ENCODE measurements around the gene AVPR2.

Gene AVPR2

DNA sequence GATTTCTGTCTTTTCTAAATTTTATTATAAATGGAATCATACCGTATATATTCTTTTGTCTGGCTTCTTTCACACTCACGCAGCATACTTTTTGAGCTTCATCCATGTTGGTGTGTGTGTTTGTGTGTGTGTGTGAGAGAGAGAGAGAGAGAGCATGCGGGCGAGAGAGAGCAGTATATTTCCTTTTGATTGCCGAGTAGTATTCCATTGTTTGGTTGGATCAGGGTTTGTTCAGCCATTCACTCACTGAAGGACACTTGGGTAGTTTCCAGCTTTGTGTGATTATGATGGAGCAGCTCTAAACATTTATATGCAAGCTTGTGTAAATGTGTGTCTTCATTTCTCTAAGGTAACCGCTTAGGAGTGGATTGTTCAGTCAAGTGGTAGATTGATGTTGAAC is 15.3 kb upstream of the AVPR2 start:
- Histone ChIP-seq H3K9me3 (ENCODE audit: low read length) (no peaks in the 10 kb centered on the region), H3K4me3 (ENCODE audit: low read depth in 1 of 2, low read length in 2 of 2) (no peak overlapping the region), H3K9ac (ENCODE audit: low read length) (no peak overlapping the region), H3K27ac (ENCODE audit: low read depth, low read length) (no peak overlapping the region), H3K4me1 (ENCODE audit: insufficient read depth, low read length) (no peaks in the 10 kb centered on the region), H3K36me3 (ENCODE audit: insufficient read depth, low read length) (no peaks in the 10 kb centered on the region), H3K27me3 (ENCODE audit: control insufficient read depth in 1 of 2, insufficient read depth in 2 of 2, low read length in 2 of 2) (peaks cover 18 to 33% of the 10 kb centered on the region in 2 donors)

DNA sequence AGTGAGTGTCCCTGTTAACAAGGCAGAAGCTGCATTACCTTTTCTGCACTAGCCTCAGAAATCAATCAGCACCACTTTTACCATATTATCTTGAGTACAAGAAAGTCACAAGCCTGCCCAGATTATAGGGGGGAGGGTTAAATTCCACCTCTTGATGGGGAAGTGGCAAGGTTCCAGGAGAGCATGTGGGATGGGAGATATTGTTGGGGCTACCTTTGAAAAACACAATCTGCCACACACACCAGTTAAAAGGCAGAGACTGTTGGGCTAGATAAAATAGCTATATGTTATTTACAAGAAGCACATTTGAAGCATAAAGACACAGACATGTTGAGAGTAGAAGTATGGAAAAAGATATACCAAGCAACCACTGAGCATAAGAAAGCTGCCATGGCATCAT is 6.6 kb upstream of the AVPR2 start:
- Histone ChIP-seq H3K9me3 (ENCODE audit: low read length) (no peaks in the 10 kb centered on the region), H3K27me3 (ENCODE audit: control insufficient read depth in 1 of 2, insufficient read depth in 2 of 2, low read length in 2 of 2) (peaks cover 5% of the 10 kb centered on the region in 2 donors), H3K4me3 (ENCODE audit: low read depth in 1 of 2, low read length in 2 of 2) (no peak overlapping the region), H3K9ac (ENCODE audit: low read length) (no peak overlapping the region), H3K4me1 (ENCODE audit: insufficient read depth, low read length) (peaks cover 13% of the 10 kb centered on the region), H3K36me3 (ENCODE audit: insufficient read depth, low read length) (no peaks in the 10 kb centered on the region), H3K27ac (ENCODE audit: low read depth, low read length) (no peak overlapping the region)

DNA sequence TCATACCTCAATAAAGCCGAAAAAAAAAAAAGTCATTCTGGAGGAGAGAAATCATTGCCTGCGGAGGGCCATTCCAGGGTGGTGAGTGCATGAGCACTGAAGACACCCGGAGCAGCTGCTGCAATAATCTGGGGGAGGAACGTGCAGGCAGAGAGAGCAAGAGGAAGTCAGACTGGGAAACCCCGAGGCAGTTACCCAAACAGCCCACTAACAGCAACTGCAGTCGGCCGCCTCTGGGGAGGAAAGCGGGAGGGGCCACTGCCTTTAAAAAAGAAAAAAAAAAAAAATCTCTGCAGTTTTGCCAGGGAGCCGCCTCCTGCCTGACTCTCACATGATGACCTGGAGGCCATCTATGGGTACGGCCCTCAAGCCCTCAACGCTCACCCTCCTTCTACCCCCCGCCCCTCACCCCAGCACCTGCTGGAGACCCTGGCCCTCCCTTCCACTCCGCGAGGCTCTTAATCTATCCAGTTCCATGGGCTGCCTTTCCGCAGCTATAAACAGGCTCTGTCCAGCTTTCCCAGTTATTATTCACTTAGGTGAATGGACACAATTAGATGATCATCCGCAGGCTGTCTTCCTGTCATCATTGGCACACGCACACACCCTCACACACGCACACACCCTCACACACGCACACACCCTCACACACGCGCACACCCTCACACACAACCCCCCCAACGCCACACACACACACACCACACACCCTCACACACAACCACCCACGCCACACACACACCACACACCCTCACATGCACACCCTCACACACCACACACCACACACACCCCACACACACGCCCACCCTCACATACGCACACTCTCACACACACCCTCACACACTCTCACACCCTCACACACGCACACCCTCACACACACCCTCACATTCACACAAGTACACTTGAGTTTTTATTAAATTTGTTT is 3.4 kb upstream of the AVPR2 start:
- Histone ChIP-seq H3K36me3 (ENCODE audit: insufficient read depth, low read length) (no peaks in the 10 kb centered on the region), H3K4me1 (ENCODE audit: insufficient read depth, low read length) (peaks cover 13% of the 10 kb centered on the region), H3K4me3 (ENCODE audit: low read depth in 1 of 2, low read length in 2 of 2) (no peak overlapping the region), H3K27me3 (ENCODE audit: control insufficient read depth in 1 of 2, insufficient read depth in 2 of 2, low read length in 2 of 2) (peaks cover 0 to 11% of the 10 kb centered on the region in 2 donors), H3K9ac (ENCODE audit: low read length) (no peak overlapping the region), H3K9me3 (ENCODE audit: low read length) (no peaks in the 10 kb centered on the region), H3K27ac (ENCODE audit: low read depth, low read length) (no peak overlapping the region)

DNA sequence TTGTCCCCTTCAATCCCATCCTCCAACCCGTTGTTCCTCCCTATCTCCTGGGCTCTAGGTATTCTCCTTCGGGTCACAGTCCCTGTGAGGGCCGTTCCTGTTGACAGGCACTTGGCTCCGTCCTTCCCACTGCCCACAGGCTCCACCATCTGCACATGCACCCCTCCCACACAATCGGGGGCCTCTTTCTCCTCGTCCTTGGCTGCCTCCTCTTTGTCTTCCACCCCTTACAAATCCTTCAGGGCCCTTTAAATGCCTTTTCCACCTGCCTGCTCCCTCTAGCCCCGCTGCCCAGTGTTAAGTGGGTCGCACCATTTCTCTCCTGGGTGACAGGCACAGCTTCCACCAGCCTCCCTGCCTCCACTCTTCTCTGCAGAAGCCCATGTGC is 2.7 kb upstream of the AVPR2 start:
- H3K27me3 ChIP-seq (ENCODE audit: control insufficient read depth in 1 of 2, insufficient read depth in 2 of 2, low read length in 2 of 2): peaks cover 0 to 17% of the 10 kb centered on the region in 2 donors

DNA sequence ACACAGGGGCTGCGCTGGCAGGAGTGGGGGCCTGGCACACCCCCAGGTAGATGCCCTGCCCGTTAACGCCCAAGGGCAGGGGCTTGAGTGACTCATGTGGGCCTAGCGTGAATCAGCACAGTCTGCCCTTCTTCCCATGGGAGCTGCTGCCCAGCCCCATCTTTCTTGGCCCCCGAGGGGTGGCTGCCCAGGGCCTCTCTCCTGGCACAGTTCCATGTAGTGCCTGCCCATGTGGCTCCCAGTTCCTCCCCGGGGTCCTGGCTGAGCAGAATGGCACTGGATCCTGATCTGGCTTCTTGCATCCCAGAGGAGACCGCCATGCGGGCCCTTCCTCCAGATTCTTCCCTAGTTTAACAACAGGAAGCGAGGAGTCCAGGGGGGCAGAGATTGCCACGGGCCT is 2.1 kb upstream of the AVPR2 start:
- H3K4me1 ChIP-seq (ENCODE audit: insufficient read depth, low read length): peaks cover 13% of the 10 kb centered on the region
- no peak overlapping the region for H3K4me3 ChIP-seq (ENCODE audit: low read depth in 1 of 2, low read length in 2 of 2)
- H3K36me3 ChIP-seq (ENCODE audit: insufficient read depth, low read length): no peaks in the 10 kb centered on the region
- peaks cover 0 to 20% of the 10 kb centered on the region in 2 donors for H3K27me3 ChIP-seq (ENCODE audit: control insufficient read depth in 1 of 2, insufficient read depth in 2 of 2, low read length in 2 of 2)
- no peaks in the 10 kb centered on the region for H3K9me3 ChIP-seq (ENCODE audit: low read length)
- H3K27ac ChIP-seq (ENCODE audit: low read depth, low read length): no peak overlapping the region
- H3K9ac ChIP-seq (ENCODE audit: low read length): no peak overlapping the region

More for the DNA sequence above, 2.7 kb upstream of the AVPR2 start:
- Histone ChIP-seq H3K4me3 (ENCODE audit: low read depth in 1 of 2, low read length in 2 of 2) (no peak overlapping the region), H3K9me3 (ENCODE audit: low read length) (no peaks in the 10 kb centered on the region), H3K4me1 (ENCODE audit: insufficient read depth, low read length) (peaks cover 13% of the 10 kb centered on the region), H3K9ac (ENCODE audit: low read length) (no peak overlapping the region), H3K27ac (ENCODE audit: low read depth, low read length) (no peak overlapping the region), H3K36me3 (ENCODE audit: insufficient read depth, low read length) (no peaks in the 10 kb centered on the region)

DNA sequence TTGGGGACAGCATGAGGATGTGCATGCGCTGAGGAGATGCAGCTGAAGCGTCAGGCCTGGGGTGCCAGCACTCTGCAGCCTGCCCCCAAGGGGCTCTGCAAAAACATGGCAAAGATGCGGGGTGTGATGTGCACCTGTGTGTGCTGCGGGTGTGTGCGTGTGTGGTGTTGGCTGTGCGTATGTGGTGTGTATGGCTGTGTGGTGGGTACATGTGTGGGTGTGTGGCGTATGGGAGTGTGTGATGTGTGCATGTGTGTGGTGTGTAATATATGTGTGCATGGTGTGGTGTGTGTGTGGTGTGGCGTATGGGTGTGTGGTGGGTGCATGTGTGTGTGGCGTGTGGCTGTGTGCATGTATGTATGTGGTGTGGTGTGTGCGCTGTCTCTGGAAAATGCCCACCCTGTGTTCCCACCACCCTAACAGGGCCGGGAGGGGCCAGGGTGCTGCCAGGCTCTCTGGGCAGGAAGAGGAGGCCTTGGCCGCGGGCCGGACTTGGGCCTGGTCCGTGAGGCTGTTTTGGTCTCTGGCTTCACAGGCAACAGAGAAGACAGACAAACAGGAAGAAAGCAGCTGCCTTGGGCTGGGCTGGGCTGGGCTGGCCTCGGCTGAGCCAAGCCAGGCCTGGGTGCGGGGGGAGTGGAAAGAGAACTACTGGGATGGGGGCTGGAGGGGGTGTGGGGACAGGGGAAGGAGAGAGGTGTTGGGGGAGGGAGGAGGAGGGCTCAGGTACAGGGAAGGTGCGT is 1.1 kb upstream of the AVPR2 start:
- Histone ChIP-seq H3K9me3 (ENCODE audit: low read length) (no peaks in the 10 kb centered on the region), H3K36me3 (ENCODE audit: insufficient read depth, low read length) (no peaks in the 10 kb centered on the region), H3K27ac (ENCODE audit: low read depth, low read length) (no peak overlapping the region), H3K4me1 (ENCODE audit: insufficient read depth, low read length) (peaks cover 13% of the 10 kb centered on the region), H3K4me3 (ENCODE audit: low read depth in 1 of 2, low read length in 2 of 2) (no peak overlapping the region), H3K27me3 (ENCODE audit: control insufficient read depth in 1 of 2, insufficient read depth in 2 of 2, low read length in 2 of 2) (peaks cover 0 to 20% of the 10 kb centered on the region in 2 donors), H3K9ac (ENCODE audit: low read length) (no peak overlapping the region)

DNA sequence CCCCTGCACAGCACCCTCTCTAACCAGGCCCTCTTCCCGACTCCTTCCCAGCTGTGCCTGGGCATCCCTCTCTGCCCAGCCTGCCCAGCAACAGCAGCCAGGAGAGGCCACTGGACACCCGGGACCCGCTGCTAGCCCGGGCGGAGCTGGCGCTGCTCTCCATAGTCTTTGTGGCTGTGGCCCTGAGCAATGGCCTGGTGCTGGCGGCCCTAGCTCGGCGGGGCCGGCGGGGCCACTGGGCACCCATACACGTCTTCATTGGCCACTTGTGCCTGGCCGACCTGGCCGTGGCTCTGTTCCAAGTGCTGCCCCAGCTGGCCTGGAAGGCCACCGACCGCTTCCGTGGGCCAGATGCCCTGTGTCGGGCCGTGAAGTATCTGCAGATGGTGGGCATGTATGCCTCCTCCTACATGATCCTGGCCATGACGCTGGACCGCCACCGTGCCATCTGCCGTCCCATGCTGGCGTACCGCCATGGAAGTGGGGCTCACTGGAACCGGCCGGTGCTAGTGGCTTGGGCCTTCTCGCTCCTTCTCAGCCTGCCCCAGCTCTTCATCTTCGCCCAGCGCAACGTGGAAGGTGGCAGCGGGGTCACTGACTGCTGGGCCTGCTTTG is 1.1 kb downstream of the AVPR2 start:
- Histone ChIP-seq H3K27ac (ENCODE audit: low read depth, low read length) (no peak overlapping the region), H3K9me3 (ENCODE audit: low read length) (no peaks in the 10 kb centered on the region), H3K4me1 (ENCODE audit: insufficient read depth, low read length) (peaks cover 13% of the 10 kb centered on the region), H3K27me3 (ENCODE audit: control insufficient read depth in 1 of 2, insufficient read depth in 2 of 2, low read length in 2 of 2) (peaks cover 0 to 29% of the 10 kb centered on the region in 2 donors), H3K36me3 (ENCODE audit: insufficient read depth, low read length) (no peaks in the 10 kb centered on the region), H3K9ac (ENCODE audit: low read length) (no peak overlapping the region), H3K4me3 (ENCODE audit: low read depth in 1 of 2, low read length in 2 of 2) (no peak overlapping the region)

DNA sequence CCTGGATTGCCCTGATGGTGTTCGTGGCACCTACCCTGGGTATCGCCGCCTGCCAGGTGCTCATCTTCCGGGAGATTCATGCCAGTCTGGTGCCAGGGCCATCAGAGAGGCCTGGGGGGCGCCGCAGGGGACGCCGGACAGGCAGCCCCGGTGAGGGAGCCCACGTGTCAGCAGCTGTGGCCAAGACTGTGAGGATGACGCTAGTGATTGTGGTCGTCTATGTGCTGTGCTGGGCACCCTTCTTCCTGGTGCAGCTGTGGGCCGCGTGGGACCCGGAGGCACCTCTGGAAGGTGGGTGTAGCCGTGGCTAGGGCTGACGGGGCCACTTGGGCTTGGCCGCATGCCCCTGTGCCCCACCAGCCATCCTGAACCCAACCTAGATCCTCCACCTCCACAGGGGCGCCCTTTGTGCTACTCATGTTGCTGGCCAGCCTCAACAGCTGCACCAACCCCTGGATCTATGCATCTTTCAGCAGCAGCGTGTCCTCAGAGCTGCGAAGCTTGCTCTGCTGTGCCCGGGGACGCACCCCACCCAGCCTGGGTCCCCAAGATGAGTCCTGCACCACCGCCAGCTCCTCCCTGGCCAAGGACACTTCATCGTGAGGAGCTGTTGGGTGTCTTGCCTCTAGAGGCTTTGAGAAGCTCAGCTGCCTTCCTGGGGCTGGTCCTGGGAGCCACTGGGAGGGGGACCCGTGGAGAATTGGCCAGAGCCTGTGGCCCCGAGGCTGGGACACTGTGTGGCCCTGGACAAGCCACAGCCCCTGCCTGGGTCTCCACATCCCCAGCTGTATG is 1.8 kb downstream of the AVPR2 start:
- Histone ChIP-seq H3K4me1 (ENCODE audit: insufficient read depth, low read length) (peaks cover 6% of the 10 kb centered on the region), H3K9ac (ENCODE audit: low read length) (no peak overlapping the region), H3K9me3 (ENCODE audit: low read length) (no peaks in the 10 kb centered on the region), H3K27ac (ENCODE audit: low read depth, low read length) (no peak overlapping the region), H3K4me3 (ENCODE audit: low read depth in 1 of 2, low read length in 2 of 2) (no peak overlapping the region), H3K36me3 (ENCODE audit: insufficient read depth, low read length) (no peaks in the 10 kb centered on the region), H3K27me3 (ENCODE audit: control insufficient read depth in 1 of 2, insufficient read depth in 2 of 2, low read length in 2 of 2) (peaks cover 0 to 25% of the 10 kb centered on the region in 2 donors)

DNA sequence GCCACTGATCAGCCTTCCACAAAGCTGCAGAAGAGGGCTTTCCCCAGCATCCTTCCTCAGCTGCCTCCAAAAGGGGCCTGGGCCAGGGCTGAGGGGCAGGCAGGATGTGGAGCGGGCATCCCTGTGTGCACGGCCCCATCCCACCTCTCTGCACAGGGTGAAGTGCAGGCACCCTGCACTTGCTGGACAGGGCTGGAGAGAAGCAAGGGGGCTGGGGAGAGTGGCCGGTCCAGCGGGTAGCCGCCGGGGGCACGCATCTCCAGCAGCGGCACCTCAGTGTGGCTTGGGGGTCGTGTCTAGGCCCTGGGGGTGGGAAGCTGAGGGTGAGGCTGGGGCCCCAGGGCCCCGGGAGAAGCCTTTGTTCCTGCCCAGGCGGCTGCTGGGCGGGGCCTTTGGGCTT is 3.0 kb downstream of the AVPR2 start:
- no peaks in the 10 kb centered on the region for H3K9me3 ChIP-seq (ENCODE audit: low read length)
- no peak overlapping the region for H3K27ac ChIP-seq (ENCODE audit: low read depth, low read length)
- H3K27me3 ChIP-seq (ENCODE audit: control insufficient read depth in 1 of 2, insufficient read depth in 2 of 2, low read length in 2 of 2): peaks cover 0 to 31% of the 10 kb centered on the region in 2 donors
- no peaks in the 10 kb centered on the region for H3K36me3 ChIP-seq (ENCODE audit: insufficient read depth, low read length)
- no peak overlapping the region for H3K9ac ChIP-seq (ENCODE audit: low read length)
- H3K4me3 ChIP-seq (ENCODE audit: low read depth in 1 of 2, low read length in 2 of 2): no peak overlapping the region
- no peaks in the 10 kb centered on the region for H3K4me1 ChIP-seq (ENCODE audit: insufficient read depth, low read length)

DNA sequence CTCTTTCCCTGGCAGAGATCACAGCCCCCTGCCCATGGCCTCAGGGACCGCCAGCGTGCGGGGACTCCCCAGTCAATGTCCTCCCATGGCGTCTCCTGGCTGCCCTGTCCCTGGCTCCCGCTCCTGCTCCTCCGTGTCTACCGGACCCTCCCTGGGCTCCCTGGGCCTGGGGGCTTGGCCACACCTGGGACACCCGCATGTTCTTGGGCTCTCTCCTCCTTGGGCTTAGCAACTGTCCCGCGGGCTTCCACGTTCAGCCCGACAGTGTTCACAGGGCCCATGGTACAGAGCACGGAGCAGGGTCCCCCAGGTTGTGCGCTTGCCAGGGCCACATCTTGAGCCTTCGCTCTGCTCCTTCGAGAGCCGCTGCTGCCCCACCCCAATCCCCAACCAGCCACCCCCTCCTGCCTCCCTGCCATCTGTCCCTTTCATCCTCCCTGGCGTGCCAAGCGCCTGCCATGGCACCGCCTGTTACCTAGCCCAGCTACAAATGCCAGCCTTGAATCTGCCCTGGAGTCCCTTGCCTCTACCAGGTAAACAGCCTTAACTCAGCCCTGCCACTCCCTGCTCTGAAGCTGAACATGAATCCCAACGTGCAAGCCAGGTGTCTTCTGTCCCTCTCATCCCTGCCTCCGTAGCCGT is 3.9 kb downstream of the AVPR2 start:
- H3K9ac ChIP-seq (ENCODE audit: low read length): no peak overlapping the region
- H3K27me3 ChIP-seq (ENCODE audit: control insufficient read depth in 1 of 2, insufficient read depth in 2 of 2, low read length in 2 of 2): peaks cover 0 to 36% of the 10 kb centered on the region in 2 donors
- no peaks in the 10 kb centered on the region for H3K4me1 ChIP-seq (ENCODE audit: insufficient read depth, low read length)
- H3K36me3 ChIP-seq (ENCODE audit: insufficient read depth, low read length): no peaks in the 10 kb centered on the region
- H3K9me3 ChIP-seq (ENCODE audit: low read length): no peaks in the 10 kb centered on the region
- no peak overlapping the region for H3K27ac ChIP-seq (ENCODE audit: low read depth, low read length)
- H3K4me3 ChIP-seq (ENCODE audit: low read depth in 1 of 2, low read length in 2 of 2): no peak overlapping the region
